Measurements from ENCODE around the gene WASHC4.

- TF ChIP-seq CTCF (IDR thresholded peaks at IDR 0.05) (no peak), EP300 (IDR thresholded peaks at IDR 0.05; ENCODE audit: borderline replicate concordance in 1 of 2, low read depth in 1 of 2, low read length in 1 of 2) (no peak), RAD21 (IDR thresholded peaks at IDR 0.05; ENCODE audit: low read length) (no peak), POLR2AphosphoS5 (IDR thresholded peaks at IDR 0.05; ENCODE audit: low read depth, low read length) (no peak), IRF3 (IDR thresholded peaks at IDR 0.05; ENCODE audit: low read depth, low read length) (no peak), REST (IDR thresholded peaks at IDR 0.05; ENCODE audit: low read depth, low read length) (no peak), USF2 (IDR thresholded peaks at IDR 0.05; ENCODE audit: borderline replicate concordance, low read depth, low read length) (no peak), RCOR1 (IDR thresholded peaks at IDR 0.05; ENCODE audit: low read length) (no peak), NRF1 (IDR thresholded peaks at IDR 0.05; ENCODE audit: low read depth, low read length) (no peak), ZBTB33 (IDR thresholded peaks at IDR 0.05; ENCODE audit: borderline replicate concordance, low read depth) (no peak), FOXM1 (IDR thresholded peaks at IDR 0.05; ENCODE audit: low read depth) (no peak), MEF2A (IDR thresholded peaks at IDR 0.05; ENCODE audit: borderline replicate concordance, low read depth) (no peak), MAX (IDR thresholded peaks at IDR 0.05; ENCODE audit: low read depth) (no peak), SMC3 (IDR thresholded peaks at IDR 0.05; ENCODE audit: low read depth, low read length) (no peak)
These were observed 110.9 kb downstream of the WASHC4 start for GRCh38 chr12:105218434-105218833.

Measured in SK-N-SH (cell line).